ENCODE measurements around the gene EHD2. TPM values are rescaled to one million over a fixed set of nuclear protein-coding genes. Genes with fewer than 3 reads are reported as not detected.

Gene EHD2
- total and polyA plus RNA-seq, 2 of the 4 experiments (the other 2 are of a cell fraction): 35.3 to 181 TPM

DNA sequence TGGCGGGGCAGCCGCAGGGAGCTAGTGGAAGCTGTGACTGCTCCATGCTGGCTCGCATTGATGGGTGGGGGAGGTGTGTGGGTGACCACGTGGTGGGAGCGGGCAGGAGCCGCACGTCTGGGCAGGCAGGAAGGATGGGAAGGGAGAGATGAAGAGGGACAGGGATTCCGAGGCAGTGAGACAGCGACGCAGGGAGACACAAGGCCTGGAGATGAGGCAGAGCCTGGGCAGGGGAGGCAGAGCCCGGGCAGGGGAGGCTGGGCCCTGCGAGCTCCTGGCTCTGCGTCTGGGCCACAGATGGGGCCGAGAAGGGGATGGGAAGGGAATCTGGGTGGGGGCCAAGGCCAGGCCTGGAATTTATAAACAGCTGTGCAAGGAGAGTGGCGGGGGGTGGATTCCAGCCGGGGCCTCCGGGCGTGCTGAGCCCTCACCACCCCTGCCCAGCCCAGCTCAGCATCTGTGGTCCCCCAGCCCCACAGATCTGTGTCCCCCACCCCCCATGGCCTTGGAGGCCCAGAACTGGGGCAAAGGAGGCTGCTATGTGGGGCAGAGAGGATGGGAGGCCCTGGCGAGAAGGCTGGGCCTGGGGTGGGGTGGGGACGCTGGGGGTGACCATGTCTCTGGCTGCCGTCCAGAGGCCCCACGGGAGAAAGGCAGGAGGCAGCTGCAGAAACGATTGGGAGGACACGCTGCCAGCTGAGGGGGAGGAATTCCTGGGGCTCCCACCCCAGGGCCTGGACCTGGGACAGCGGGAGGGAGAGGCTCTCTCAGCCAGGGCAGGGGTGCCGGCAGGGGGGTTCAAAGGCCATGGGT lies 6.0 kb downstream of the EHD2 start (continued):
- peak; percentile 85 for TF ChIP-seq MAZ (IDR thresholded peaks at IDR 0.05; ENCODE audit: borderline replicate concordance, low read depth, low read length)
- TF ChIP-seq FOS (IDR thresholded peaks at IDR 0.05; ENCODE audit: low read depth, low read length): peak; percentile 68
- peak; percentile 26; the same call in 1 of the 2 replicates for TF ChIP-seq RAD21 (IDR thresholded peaks at IDR 0.05; ENCODE audit: low read length)
- TF ChIP-seq POLR2A (IDR thresholded peaks at IDR 0.05; ENCODE audit: low read depth, low read length): no peak

DNA sequence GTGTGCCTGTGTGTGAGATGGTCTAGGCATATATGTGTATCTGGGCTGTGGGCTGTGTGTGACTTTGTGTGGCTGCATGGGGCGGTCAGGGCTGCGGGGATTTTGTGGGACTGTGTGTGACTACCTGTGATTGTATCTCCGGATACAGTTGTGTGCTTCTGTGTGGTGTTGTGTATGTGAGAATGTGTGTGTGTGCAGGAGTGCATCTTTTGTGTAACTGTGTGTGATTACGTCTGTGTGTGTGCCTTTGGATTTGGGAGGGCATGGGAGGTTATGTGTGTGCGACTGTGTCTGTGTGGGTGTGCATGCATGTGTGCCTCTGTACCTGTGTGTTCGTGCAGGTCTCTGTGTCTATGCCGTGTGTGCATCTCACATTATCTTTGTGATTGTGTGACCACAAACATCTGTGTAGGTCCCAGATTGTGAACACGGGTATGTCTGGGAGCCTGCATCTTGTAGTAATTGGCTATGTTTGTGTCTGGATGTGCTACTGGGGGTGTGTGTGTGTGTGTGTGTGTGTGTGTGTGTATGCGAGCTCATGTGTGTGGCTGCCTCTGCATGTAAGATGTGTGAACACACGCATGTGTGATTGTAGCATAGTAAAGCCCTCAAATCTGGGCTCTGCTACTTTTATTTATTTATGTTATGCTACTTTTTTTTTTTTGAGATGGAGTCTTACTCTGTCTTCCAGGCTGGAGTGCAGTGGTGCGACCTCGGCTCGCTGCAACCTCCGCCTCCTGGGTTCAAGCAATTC lies 7.6 kb downstream of the EHD2 start:
- peak overlapping the region; percentile 42 for H3K4me2 ChIP-seq (ENCODE audit: low read depth, low read length)
- H4K8ac ChIP-seq (ENCODE audit: low read depth in 2 of 2, low read length in 2 of 2): peak overlapping the region; percentile 6 to 82; a peak in 3 of 4 replicates
- peaks cover 51% of the 10 kb centered on the region for H3K36me3 ChIP-seq (ENCODE audit: control insufficient read depth, insufficient read depth, low read length)
- peak overlapping the region; percentile 97 for H2BK5ac ChIP-seq (ENCODE audit: low read depth, low read length, poor library complexity, severe bottlenecking)
- H3K27ac ChIP-seq (ENCODE audit: insufficient read depth, low read length): peak overlapping the region; percentile 97
- H2BK120ac ChIP-seq (ENCODE audit: low read depth, low read length): peak overlapping the region; percentile 76
- WGBS, 2 experiments (ENCODE audit: extremely low coverage in 2 of 2, insufficient read length in 1 of 2): 74% methylated on average over 6 of the region's 14 CpGs; no CpG with 5 or more reads in 1 of the 2 experiments
- no TSS peak for BruUV-seq (replicated peaks)
- no peaks in the 10 kb centered on the region for H3K9me3 ChIP-seq (ENCODE audit: control insufficient read depth, insufficient read depth, low read length)
- peaks cover 15 to 59% of the 10 kb centered on the region in 2 experiments for H3K79me1 ChIP-seq (ENCODE audit: low read depth in 1 of 2, low read length in 2 of 2)
- ChIA-PET POLR2A (ENCODE audit: unreplicated experiment) (no interaction called here), CTCF (no interaction called here)
- in situ Hi-C loops (cut with MboI; ENCODE audit: low sequenced_read_pairs): loop anchor here (25.0 kb wide), 1 partner anchor 434 kb away; no protein-coding TSS in a partner anchor
- H3K9me1 ChIP-seq (ENCODE audit: insufficient read depth, low read length): peaks cover 24% of the 10 kb centered on the region
- peak overlapping the region; percentile 32 for H3K14ac ChIP-seq (replicated peaks; ENCODE audit: low read depth, low read length)
- H2AK5ac ChIP-seq (ENCODE audit: low read depth, low read length): peak overlapping the region; percentile 96
- H2BK20ac ChIP-seq (ENCODE audit: low read depth, low read length): peak overlapping the region; percentile 7; the same call in 1 of the 2 replicates
- H3K4ac ChIP-seq (ENCODE audit: low read depth, low read length): peak overlapping the region; percentile 84
- H3K27me3 ChIP-seq (ENCODE audit: control insufficient read depth, insufficient read depth, low read length): no peaks in the 10 kb centered on the region
- ATAC-seq (ENCODE audit: low read depth): no peak
- peak overlapping the region; percentile 11 for H3K9ac ChIP-seq (ENCODE audit: low read depth, low read length)
- H3K56ac ChIP-seq (ENCODE audit: extremely low read depth, insufficient read depth, low read length): peak overlapping the region; percentile 31; the same call in 1 of the 2 replicates
- dilution Hi-C loops (cut with HindIII; ENCODE audit: low sequenced_read_pairs, unreplicated experiment): no loop called here
- peak overlapping the region; percentile 47 for H3K18ac ChIP-seq (ENCODE audit: low read depth, low read length)
- H2AK9ac ChIP-seq (replicated peaks; ENCODE audit: low read depth, low read length, poor library complexity): peak overlapping the region; percentile 53
- intact Hi-C loops (cut with micrococcal nuclease): no loop called here
- peaks cover 40% of the 10 kb centered on the region for H4K20me1 ChIP-seq (ENCODE audit: insufficient read depth, low read length)
- peak overlapping the region; percentile 0 for H2AFZ ChIP-seq (replicated peaks; ENCODE audit: low read length, poor library complexity)
- H3K4me3 ChIP-seq (ENCODE audit: insufficient read depth, low read depth, low read length): no peak overlapping the region
- peak; percentile 48 for DNase-seq
- peaks cover 38% of the 10 kb centered on the region for H3K4me1 ChIP-seq (ENCODE audit: control insufficient read depth, insufficient read depth, low read length)
- peak overlapping the region; percentile 21; the same call in 1 of the 3 replicates for H2BK15ac ChIP-seq (ENCODE audit: low read depth, low read length)
- peak overlapping the region; percentile 83 for H4K91ac ChIP-seq (ENCODE audit: insufficient read depth, low read depth, low read length)
- peak overlapping the region; percentile 55 for H4K5ac ChIP-seq (ENCODE audit: low read depth, low read length)
- H3K23ac ChIP-seq (ENCODE audit: low read depth, low read length): peak overlapping the region; percentile 94
- TF ChIP-seq, protein P1, sequence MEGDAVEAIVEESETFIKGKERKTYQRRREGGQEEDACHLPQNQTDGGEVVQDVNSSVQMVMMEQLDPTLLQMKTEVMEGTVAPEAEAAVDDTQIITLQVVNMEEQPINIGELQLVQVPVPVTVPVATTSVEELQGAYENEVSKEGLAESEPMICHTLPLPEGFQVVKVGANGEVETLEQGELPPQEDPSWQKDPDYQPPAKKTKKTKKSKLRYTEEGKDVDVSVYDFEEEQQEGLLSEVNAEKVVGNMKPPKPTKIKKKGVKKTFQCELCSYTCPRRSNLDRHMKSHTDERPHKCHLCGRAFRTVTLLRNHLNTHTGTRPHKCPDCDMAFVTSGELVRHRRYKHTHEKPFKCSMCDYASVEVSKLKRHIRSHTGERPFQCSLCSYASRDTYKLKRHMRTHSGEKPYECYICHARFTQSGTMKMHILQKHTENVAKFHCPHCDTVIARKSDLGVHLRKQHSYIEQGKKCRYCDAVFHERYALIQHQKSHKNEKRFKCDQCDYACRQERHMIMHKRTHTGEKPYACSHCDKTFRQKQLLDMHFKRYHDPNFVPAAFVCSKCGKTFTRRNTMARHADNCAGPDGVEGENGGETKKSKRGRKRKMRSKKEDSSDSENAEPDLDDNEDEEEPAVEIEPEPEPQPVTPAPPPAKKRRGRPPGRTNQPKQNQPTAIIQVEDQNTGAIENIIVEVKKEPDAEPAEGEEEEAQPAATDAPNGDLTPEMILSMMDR (conservative IDR thresholded peaks at IDR 0.05; ENCODE audit: low read depth, low read length): no peak
- TF ChIP-seq MXI1 (IDR thresholded peaks at IDR 0.05; ENCODE audit: borderline replicate concordance, low read depth, low read length): no peak
- TF ChIP-seq NFE2L2 (IDR thresholded peaks at IDR 0.05; ENCODE audit: low read depth, low read length): no peak
- TF ChIP-seq MAFK (IDR thresholded peaks at IDR 0.05; ENCODE audit: low read depth, low read length): no peak
- no peak for TF ChIP-seq CHD1 (IDR thresholded peaks at IDR 0.05; ENCODE audit: low read depth, low read length)
- TF ChIP-seq FOS (IDR thresholded peaks at IDR 0.05; ENCODE audit: low read depth, low read length): no peak
- no peak for TF ChIP-seq RCOR1 (IDR thresholded peaks at IDR 0.05; ENCODE audit: insufficient replicate concordance, low read length)
- no peak for TF ChIP-seq BHLHE40 (IDR thresholded peaks at IDR 0.05; ENCODE audit: low read depth, low read length)
- no peak for TF ChIP-seq POLR2A (IDR thresholded peaks at IDR 0.05; ENCODE audit: low read depth, low read length)
- no peak for TF ChIP-seq CEBPB (IDR thresholded peaks at IDR 0.05; ENCODE audit: low read depth, low read length)
- TF ChIP-seq MAZ (IDR thresholded peaks at IDR 0.05; ENCODE audit: borderline replicate concordance, low read depth, low read length): no peak
- TF ChIP-seq RFX5 (IDR thresholded peaks at IDR 0.05; ENCODE audit: low read depth, low read length): no peak

All from IMR-90 (cell line).